HS-5 (cell line): Measurements from ENCODE around the gene RCBTB1.

Experiments
- DNase-seq: peaks from one replicate; pipeline ENCODE4 v3.0.0-alpha.2; 2012; ENCODE audit warnings: low read depth

Gene RCBTB1

GRCh38 chr13:49559006-49559405 lies 26.4 kb downstream of the RCBTB1 start:
- DNase-seq, result no peak

- DNase-seq, result no peak
Observed at GRCh38 chr13:49554387-49554786, 31.0 kb downstream of the RCBTB1 start.

GRCh38 chr13:49553888-49554287 lies 31.5 kb downstream of the RCBTB1 start:
- DNase-seq, result no peak

- no peak for DNase-seq
Observed at GRCh38 chr13:49550942-49551644, 34.3 kb downstream of the RCBTB1 start.

GRCh38 chr13:49549289-49549688 lies 36.1 kb downstream of the RCBTB1 start:
- DNase-seq, result no peak

- DNase-seq, result no peak
Observed at GRCh38 chr13:49546561-49546960, 38.8 kb downstream of the RCBTB1 start.

- no peak for DNase-seq
Observed at GRCh38 chr13:49545661-49546060, 39.7 kb downstream of the RCBTB1 start.

GRCh38 chr13:49543656-49544055 lies 41.7 kb downstream of the RCBTB1 start:
- no peak for DNase-seq

GRCh38 chr13:49540552-49540951 lies 44.8 kb downstream of the RCBTB1 start:
- no peak for DNase-seq

- DNase-seq, result no peak
Observed at GRCh38 chr13:49539746-49540145, 45.6 kb downstream of the RCBTB1 start.

- no peak for DNase-seq
Observed at GRCh38 chr13:49539313-49539712, 46.0 kb downstream of the RCBTB1 start.

- DNase-seq, result no peak
Observed at GRCh38 chr13:49538404-49538803, 47.0 kb downstream of the RCBTB1 start.

GRCh38 chr13:49536144-49536873 lies 49.0 kb downstream of the RCBTB1 start:
- DNase-seq, result no peak

GRCh38 chr13:49533591-49534269 lies 51.6 kb downstream of the RCBTB1 start:
- no peak for DNase-seq

GRCh38 chr13:49533011-49533410 lies 52.3 kb downstream of the RCBTB1 start:
- no peak for DNase-seq

- DNase-seq, result no peak
Observed at GRCh38 chr13:49532593-49532992, 52.8 kb downstream of the RCBTB1 start.

GRCh38 chr13:49530457-49530856 lies 54.9 kb downstream of the RCBTB1 start:
- no peak for DNase-seq

GRCh38 chr13:49528161-49528560 lies 57.2 kb downstream of the RCBTB1 start:
- DNase-seq, result no peak

- DNase-seq, result no peak
Observed at GRCh38 chr13:49527123-49527522, 58.2 kb downstream of the RCBTB1 start.

GRCh38 chr13:49524740-49525501 lies 60.4 kb downstream of the RCBTB1 start:
- DNase-seq, result no peak

- DNase-seq, result no peak
Observed at GRCh38 chr13:49521224-49521623, 64.1 kb downstream of the RCBTB1 start.

- no peak for DNase-seq
Observed at GRCh38 chr13:49517461-49517860, 67.9 kb downstream of the RCBTB1 start.
